K562 (cell line): Measurements from ENCODE around the gene DVL3. TPM values are rescaled to one million over a fixed set of nuclear protein-coding genes. Genes with fewer than 3 reads are reported as not detected.

Source experiments
- CHD4 ChIP-seq: fragments of 200-600 bp; sonication (generic); IDR thresholded peaks from 3 replicates; pipeline ENCODE4 v1.6.1; 2012; ENCODE audit warnings: low read depth, mild to moderate bottlenecking, mixed read lengths, low read length, inconsistent platforms; ENCODE audit not compliant: insufficient read depth, insufficient replicate concordance, poor library complexity, severe bottlenecking
- CXXC5 ChIP-seq: fragments of 250-450 bp; sonication (Bioruptor Pico); IDR thresholded peaks from 2 replicates; pipeline ENCODE4 v1.8.0; 2022; ENCODE audit warnings: inconsistent platforms, mild to moderate bottlenecking, moderate library complexity
- MYBL2 ChIP-seq, 2 experiments: fragments of 450-650 bp in 1 of 2; sonication (generic) in 1 of 2; formaldehyde crosslinking in 1 of 2; IDR thresholded peaks; 2 replicates each; pipeline versions ENCODE4 v1.6.1 to v1.8.1; 2017 to 2022; ENCODE audit warnings: borderline replicate concordance in 1 of 2, inconsistent platforms in 1 of 2, low read depth in 1 of 2, mild to moderate bottlenecking in 1 of 2, missing genetic modification reagents in 1 of 2, moderate library complexity in 1 of 2
- NCOA4 ChIP-seq: fragments of 450-650 bp; IDR thresholded peaks from 2 replicates; pipeline ENCODE4 v1.6.1; 2018; ENCODE audit warnings: mild to moderate bottlenecking; ENCODE audit not compliant: partially characterized antibody
- TSHZ1 ChIP-seq: fragments of 250-450 bp; sonication (Bioruptor Pico); IDR thresholded peaks from 2 replicates; pipeline ENCODE4 v1.4.0; 2020; ENCODE audit warnings: mild to moderate bottlenecking, moderate library complexity
- ZNF318 ChIP-seq, 2 experiments: fragments of 450-650 bp; IDR thresholded peaks; 2 replicates each; pipeline ENCODE4 v1.6.1; 2016; ENCODE audit warnings: mild to moderate bottlenecking in 2 of 2, borderline replicate concordance in 1 of 2, low read depth in 1 of 2, moderate library complexity in 1 of 2
- ZNF395 ChIP-seq: fragments of 200-800 bp; sonication (Bioruptor generic); IDR thresholded peaks from 2 replicates; pipeline ENCODE4 v1.6.1; 2017; ENCODE audit warnings: missing genetic modification characterization, missing compliant biosample characterization
- ZNF431 ChIP-seq: sonication (generic); formaldehyde crosslinking; IDR thresholded peaks from 2 replicates; pipeline ENCODE4 v1.8.0; 2022; ENCODE audit warnings: mild to moderate bottlenecking, missing genetic modification reagents
- ZNF695 ChIP-seq: fragments of 450-650 bp; formaldehyde crosslinking; IDR thresholded peaks from 2 replicates; pipeline ENCODE4 v1.4.0; 2020; ENCODE audit warnings: mild to moderate bottlenecking, moderate library complexity
- polyA plus RNA-seq, 8 experiments: library from polyadenylated mRNA; depleted of rRNA in 4 of 8; stranded (reverse) in 5 of 8; unstranded in 3 of 8; fragments of >200 nt; fragmentation: Nextera tagmentation in 2 of 8; fragmentation: Illumina TruSeq in 1 of 8; extraction: Ambion mirVana in 2 of 8; extraction: Trizol in 1 of 8; gene quantifications; 2 replicates each; pipeline versions ENCODE4 v1.2.1 to v1.2.3, GENCODE V29; 2011 to 2014; ENCODE audit warnings: inconsistent platforms in 1 of 8, missing spikeins in 1 of 8
- total RNA-seq, 7 experiments: library from RNA; depleted of rRNA in 6 of 7; stranded (reverse); fragments of >200 nt in 6 of 7; fragmentation: Illumina TruSeq in 2 of 7; extraction: Trizol in 2 of 7; gene quantifications; 2 replicates each; pipeline versions ENCODE4 v1.2.1 to v1.2.3, GENCODE V29; 2011 to 2021; ENCODE audit warnings: low replicate concordance in 1 of 7

DVL3 gene
- total and polyA plus RNA-seq, 9 of the 15 experiments (the other 6 are each of a cell fraction or from before 2014, with no cell fraction given) = 3.1 to 57.9 (median 20.1) TPM

GRCh38 chr3:184185461-184186183 is 30.4 kb downstream of the DVL3 start (continued):
- no peak for TF ChIP-seq ZNF431 (CRISPR knock-in tag)
- no peak for TF ChIP-seq MYBL2 (IDR thresholded peaks at IDR 0.05; ENCODE audit: low read depth)
- no peak for TF ChIP-seq MYBL2 (CRISPR knock-in tag; IDR thresholded peaks at IDR 0.05; ENCODE audit: borderline replicate concordance)
- no peak for TF ChIP-seq ZNF695 (CRISPR knock-in tag)
- no peak for TF ChIP-seq NCOA4
- TF ChIP-seq ZNF318 (IDR thresholded peaks at IDR 0.05; ENCODE audit: borderline replicate concordance in 1 of 2, low read depth in 1 of 2) = no peak
- TF ChIP-seq CXXC5 (CRISPR knock-in tag) = peak; percentile 92
- no peak for TF ChIP-seq ZNF395 (CRISPR knock-in tag)
- TF ChIP-seq TSHZ1 = no peak
- TF ChIP-seq CHD4 = no peak
